ENCODE data around the gene GJB6.

Gene GJB6

GRCh38 chr13:20221772-20222171, 10.3 kb downstream of the GJB6 start:
- TF ChIP-seq MYC (IDR thresholded peaks at IDR 0.05; ENCODE audit: low read depth, low read length) = peak; percentile 99
- TF ChIP-seq, protein P1, sequence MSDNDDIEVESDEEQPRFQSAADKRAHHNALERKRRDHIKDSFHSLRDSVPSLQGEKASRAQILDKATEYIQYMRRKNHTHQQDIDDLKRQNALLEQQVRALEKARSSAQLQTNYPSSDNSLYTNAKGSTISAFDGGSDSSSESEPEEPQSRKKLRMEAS (IDR thresholded peaks at IDR 0.05; ENCODE audit: low read depth, low read length) = peak; percentile 93
- TF ChIP-seq POLR2A (IDR thresholded peaks at IDR 0.05; ENCODE audit: extremely low read depth, insufficient read length) = no peak
- TF ChIP-seq, protein P2, sequence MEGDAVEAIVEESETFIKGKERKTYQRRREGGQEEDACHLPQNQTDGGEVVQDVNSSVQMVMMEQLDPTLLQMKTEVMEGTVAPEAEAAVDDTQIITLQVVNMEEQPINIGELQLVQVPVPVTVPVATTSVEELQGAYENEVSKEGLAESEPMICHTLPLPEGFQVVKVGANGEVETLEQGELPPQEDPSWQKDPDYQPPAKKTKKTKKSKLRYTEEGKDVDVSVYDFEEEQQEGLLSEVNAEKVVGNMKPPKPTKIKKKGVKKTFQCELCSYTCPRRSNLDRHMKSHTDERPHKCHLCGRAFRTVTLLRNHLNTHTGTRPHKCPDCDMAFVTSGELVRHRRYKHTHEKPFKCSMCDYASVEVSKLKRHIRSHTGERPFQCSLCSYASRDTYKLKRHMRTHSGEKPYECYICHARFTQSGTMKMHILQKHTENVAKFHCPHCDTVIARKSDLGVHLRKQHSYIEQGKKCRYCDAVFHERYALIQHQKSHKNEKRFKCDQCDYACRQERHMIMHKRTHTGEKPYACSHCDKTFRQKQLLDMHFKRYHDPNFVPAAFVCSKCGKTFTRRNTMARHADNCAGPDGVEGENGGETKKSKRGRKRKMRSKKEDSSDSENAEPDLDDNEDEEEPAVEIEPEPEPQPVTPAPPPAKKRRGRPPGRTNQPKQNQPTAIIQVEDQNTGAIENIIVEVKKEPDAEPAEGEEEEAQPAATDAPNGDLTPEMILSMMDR (IDR thresholded peaks at IDR 0.05; ENCODE audit: low read depth, low read length) = no peak
- DNase-seq (ENCODE audit: low read depth) = peak; percentile 83
- H3K4me3 ChIP-seq (ENCODE audit: low read depth, low read length) = no peak overlapping the region

- TF ChIP-seq MYC (IDR thresholded peaks at IDR 0.05; ENCODE audit: low read depth, low read length) (no peak), POLR2A (IDR thresholded peaks at IDR 0.05; ENCODE audit: extremely low read depth, insufficient read length) (no peak)
- TF ChIP-seq, protein P1 (IDR thresholded peaks at IDR 0.05; ENCODE audit: low read depth, low read length) = no peak
- TF ChIP-seq, protein P2 (IDR thresholded peaks at IDR 0.05; ENCODE audit: low read depth, low read length) = no peak
- no peak overlapping the region for H3K4me3 ChIP-seq (ENCODE audit: low read depth, low read length)
- DNase-seq (ENCODE audit: low read depth) = peak; percentile 27
These were observed 12.5 kb downstream of the GJB6 start for GRCh38 chr13:20219577-20219976.

GRCh38 chr13:20217168-20217567, 15.0 kb downstream of the GJB6 start:
- H3K4me3 ChIP-seq (ENCODE audit: low read depth, low read length) = no peak overlapping the region
- TF ChIP-seq, protein P2 (IDR thresholded peaks at IDR 0.05; ENCODE audit: low read depth, low read length) = no peak
- TF ChIP-seq MYC (IDR thresholded peaks at IDR 0.05; ENCODE audit: low read depth, low read length) = no peak
- TF ChIP-seq, protein P1 (IDR thresholded peaks at IDR 0.05; ENCODE audit: low read depth, low read length) = no peak
- no peak for TF ChIP-seq POLR2A (IDR thresholded peaks at IDR 0.05; ENCODE audit: extremely low read depth, insufficient read length)
- DNase-seq (ENCODE audit: low read depth) = no peak

DNA sequence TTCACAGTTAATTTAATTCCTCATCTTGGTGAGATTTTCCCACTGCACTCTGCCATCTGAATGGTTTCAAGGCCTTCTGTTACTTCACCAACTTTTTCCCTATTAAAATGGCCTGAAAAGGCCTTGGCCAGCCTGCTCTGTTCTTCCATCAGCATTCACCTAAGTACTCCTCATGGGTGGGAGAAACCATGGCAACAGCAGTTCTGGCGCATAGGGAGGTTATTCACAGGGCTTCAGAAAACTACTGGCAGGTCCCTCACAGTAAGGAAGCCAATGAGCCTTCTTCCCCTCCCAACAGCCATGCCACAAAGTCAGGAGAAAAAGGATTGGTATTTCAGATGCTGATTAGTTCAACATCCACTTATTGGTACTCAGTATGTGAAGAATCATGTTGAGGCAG, 22.2 kb downstream of the GJB6 start:
- no peak overlapping the region for H3K4me3 ChIP-seq (ENCODE audit: low read depth, low read length)
- TF ChIP-seq, protein P2 (IDR thresholded peaks at IDR 0.05; ENCODE audit: low read depth, low read length) = no peak
- TF ChIP-seq POLR2A (IDR thresholded peaks at IDR 0.05; ENCODE audit: extremely low read depth, insufficient read length) (no peak), MYC (IDR thresholded peaks at IDR 0.05; ENCODE audit: low read depth, low read length) (no peak)
- TF ChIP-seq, protein P1 (IDR thresholded peaks at IDR 0.05; ENCODE audit: low read depth, low read length) = no peak
- no peak for DNase-seq (ENCODE audit: low read depth)

DNA sequence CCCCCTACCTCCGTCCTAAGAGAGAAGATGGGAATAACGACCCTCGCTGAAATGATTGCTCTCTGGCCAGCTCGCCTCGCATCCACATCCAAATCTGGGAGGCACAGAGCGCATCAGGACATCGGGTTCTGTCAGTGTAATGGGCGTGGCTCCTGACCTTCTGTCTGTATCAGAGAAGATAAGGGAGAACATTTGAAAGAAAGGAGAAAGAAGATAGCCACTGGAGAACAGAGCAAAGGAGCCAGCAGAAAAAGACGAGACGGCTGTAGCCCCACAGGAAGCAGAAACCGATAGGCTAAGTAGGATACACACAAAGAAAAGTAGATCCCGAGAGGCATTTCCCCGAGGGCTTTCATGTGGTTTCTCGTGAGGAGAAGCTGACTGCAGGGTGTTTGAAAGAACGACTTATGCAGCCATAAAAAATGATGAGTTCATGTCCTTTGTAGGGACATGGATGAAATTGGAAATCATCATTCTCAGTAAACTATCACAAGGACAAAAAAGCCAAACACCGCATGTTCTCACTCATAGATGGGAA, 25.4 kb downstream of the GJB6 start:
- TF ChIP-seq, protein P2 (IDR thresholded peaks at IDR 0.05; ENCODE audit: low read depth, low read length) = no peak
- TF ChIP-seq POLR2A (IDR thresholded peaks at IDR 0.05; ENCODE audit: extremely low read depth, insufficient read length) = no peak
- DNase-seq (ENCODE audit: low read depth) = no peak
- H3K4me3 ChIP-seq (ENCODE audit: low read depth, low read length) = no peak overlapping the region

Data from NB4 (cell line).